Measurements from ENCODE around the gene PALS1. TPM values are rescaled to one million over a fixed set of nuclear protein-coding genes. Genes with fewer than 3 reads are reported as not detected.

PALS1 gene
- total and polyA plus RNA-seq, 2 donors (not counting 3 experiments of a cell fraction or from before 2014, with no cell fraction given): 5.2 to 22.0 TPM

- Histone ChIP-seq H3K4me1 (ENCODE audit: control insufficient read depth, extremely low read depth, insufficient read depth, low read length) (peaks cover 11% of the 10 kb centered on the region), H3K9me3 (replicated peaks; ENCODE audit: control insufficient read depth, insufficient read depth, low read length) (no peaks in the 10 kb centered on the region), H4K20me1 (replicated peaks; ENCODE audit: control insufficient read depth, extremely low read depth, insufficient read depth, low read length) (peaks cover 1% of the 10 kb centered on the region), H3K4me2 (ENCODE audit: insufficient read depth, low read length) (no peak overlapping the region), H3K36me3 (ENCODE audit: control insufficient read depth in 2 of 2, extremely low read depth in 1 of 2, insufficient read depth in 2 of 2, low read length in 2 of 2) (no peaks in the 10 kb centered on the region), H3K9me1 (replicated peaks; ENCODE audit: control insufficient read depth, extremely low read depth, insufficient read depth, low read length) (no peaks in the 10 kb centered on the region), H3K4me3 (replicated peaks in 1 of 3; ENCODE audit: insufficient read depth in 1 of 3, low read depth in 1 of 3, low read length in 3 of 3) (no peak overlapping the region), H3K79me2 (ENCODE audit: control insufficient read depth, insufficient read depth, low read length) (peaks cover 74% of the 10 kb centered on the region), H2AFZ (ENCODE audit: low read depth, low read length) (no peak overlapping the region), H3K27me3 (ENCODE audit: control insufficient read depth in 2 of 2, insufficient read depth in 2 of 2, low read length in 2 of 2) (no peaks in the 10 kb centered on the region), H3K27ac (ENCODE audit: insufficient read depth, low read depth, low read length) (no peak overlapping the region), H3K9ac (replicated peaks; ENCODE audit: extremely low read depth, insufficient read depth, low read length) (no peak overlapping the region)
- no peak for FAIRE-seq
- no TSS peak for BruUV-seq (replicated peaks)
- DNase-seq (ENCODE audit: low read depth, low spot score): no peak
- ChIA-PET POLR2A (no interaction called here), CTCF (no interaction called here)
- TF ChIP-seq CTCF (IDR thresholded peaks at IDR 0.05; ENCODE audit: extremely low read depth in 1 of 2, insufficient read depth in 1 of 2, low read depth in 1 of 2, low read length in 2 of 2): no peak
- TF ChIP-seq EZH2 (IDR thresholded peaks at IDR 0.05; ENCODE audit: borderline replicate concordance, low read depth, low read length, severe bottlenecking): no peak
- TF ChIP-seq GATA2 (IDR thresholded peaks at IDR 0.05; ENCODE audit: insufficient read depth, insufficient read length, low read depth, low read length): no peak
- TF ChIP-seq JUN (IDR thresholded peaks at IDR 0.05; ENCODE audit: borderline replicate concordance, insufficient read depth, insufficient read length, low read depth): no peak
- intact Hi-C loops (cut with micrococcal nuclease): loop anchor here (1.0 kb wide), 1 partner anchor 115 kb away; the partner anchor contains the start of gene EIF2S1
- dilution Hi-C loops (cut with MboI; ENCODE audit: extremely low pct_ligation_motif_present, low sequenced_read_pairs): no loop called here
Measured at GRCh38 chr14:67245104-67245503, 3.9 kb downstream of the PALS1 start.

GRCh38 chr14:67251573-67252226 is 10.5 kb downstream of the PALS1 start:
- H3K27me3 ChIP-seq (ENCODE audit: control insufficient read depth in 2 of 2, insufficient read depth in 2 of 2, low read length in 2 of 2): no peaks in the 10 kb centered on the region
- peaks cover 72% of the 10 kb centered on the region for H3K79me2 ChIP-seq (ENCODE audit: control insufficient read depth, insufficient read depth, low read length)
- H3K9ac ChIP-seq (replicated peaks; ENCODE audit: extremely low read depth, insufficient read depth, low read length): no peak overlapping the region
- dilution Hi-C loops (cut with MboI; ENCODE audit: extremely low pct_ligation_motif_present, low sequenced_read_pairs): no loop called here
- peaks cover 5% of the 10 kb centered on the region for H4K20me1 ChIP-seq (replicated peaks; ENCODE audit: control insufficient read depth, extremely low read depth, insufficient read depth, low read length)
- ChIA-PET POLR2A (interaction anchor here (0.6 kb wide), 1 partner anchor 92 kb away, joined by 3 read pairs; no protein-coding TSS in a partner anchor), CTCF (interaction anchor here (1.3 to 3.0 kb wide), 2 partner anchors 11 to 34 kb away, joined by 4 to 20 read pairs; no protein-coding TSS in a partner anchor)
- intact Hi-C loops (cut with micrococcal nuclease): no loop called here
- no peak overlapping the region for H2AFZ ChIP-seq (ENCODE audit: low read depth, low read length)
- no peaks in the 10 kb centered on the region for H3K9me1 ChIP-seq (replicated peaks; ENCODE audit: control insufficient read depth, extremely low read depth, insufficient read depth, low read length)
- no peak for TF ChIP-seq POLR2AphosphoS5 (IDR thresholded peaks at IDR 0.05; ENCODE audit: insufficient read depth, low read depth, low read length)
- no peak for TF ChIP-seq CTCF (IDR thresholded peaks at IDR 0.05; ENCODE audit: extremely low read depth in 1 of 2, insufficient read depth in 1 of 2, low read depth in 1 of 2, low read length in 2 of 2)
- no peak for TF ChIP-seq GATA2 (IDR thresholded peaks at IDR 0.05; ENCODE audit: insufficient read depth, insufficient read length, low read depth, low read length)
- no peak for TF ChIP-seq FOS (IDR thresholded peaks at IDR 0.05; ENCODE audit: borderline replicate concordance, insufficient read depth, low read length)
- no peak for TF ChIP-seq MAX (IDR thresholded peaks at IDR 0.05; ENCODE audit: insufficient read depth, insufficient read length)
- TF ChIP-seq EZH2 (IDR thresholded peaks at IDR 0.05; ENCODE audit: borderline replicate concordance, low read depth, low read length, severe bottlenecking): no peak
- no TSS peak for BruUV-seq (replicated peaks)
- peaks cover 2% of the 10 kb centered on the region for H3K4me1 ChIP-seq (ENCODE audit: control insufficient read depth, extremely low read depth, insufficient read depth, low read length)
- no peaks in the 10 kb centered on the region for H3K36me3 ChIP-seq (ENCODE audit: control insufficient read depth in 2 of 2, extremely low read depth in 1 of 2, insufficient read depth in 2 of 2, low read length in 2 of 2)
- H3K4me2 ChIP-seq (ENCODE audit: insufficient read depth, low read length): no peak overlapping the region
- FAIRE-seq: no peak
- H3K9me3 ChIP-seq (replicated peaks; ENCODE audit: control insufficient read depth, insufficient read depth, low read length): no peaks in the 10 kb centered on the region
- no peak for DNase-seq (ENCODE audit: low read depth, low spot score)
- no peak overlapping the region for H3K4me3 ChIP-seq (replicated peaks in 1 of 3; ENCODE audit: insufficient read depth in 1 of 3, low read depth in 1 of 3, low read length in 3 of 3)
- no peak overlapping the region for H3K27ac ChIP-seq (ENCODE audit: insufficient read depth, low read depth, low read length)
